Muscle of back (tissue), 10 donors: ENCODE results near the gene STAMBP. TPM values are rescaled to one million over a fixed set of nuclear protein-coding genes. Genes with fewer than 3 reads are reported as not detected.

Experiments used
- polyA plus RNA-seq, 10 donors: library from polyadenylated mRNA; unstranded; fragments of 120-200 nt; gene quantifications; one replicate each; pipeline ENCODE4 v1.2.1, GENCODE V29; 2013; ENCODE audit not compliant: insufficient read length in 10 of 10

The STAMBP gene
- polyA plus RNA-seq, 10 donors, result 33.9 to 51.4 (median 40.0) TPM

Other genes with a start within 250 kb of the STAMBP start
- under 1 TPM in 5 of 10 donors, not detected in 5; 0.18 to 0.63 (median 0.29) TPM for gene NAT8, start 186.5 kb upstream of the STAMBP start, polyA plus RNA-seq
- gene TPRKB, start 91.6 kb upstream of the STAMBP start, polyA plus RNA-seq, result 10 to 100 TPM; 40.1 to 49.2 (median 44.3) TPM
- gene DUSP11, start 48.9 kb upstream of the STAMBP start, polyA plus RNA-seq, result 10 to 100 TPM; 16.5 to 22.3 (median 19.7) TPM
- not detected for gene C2orf78, start 44.8 kb upstream of the STAMBP start, polyA plus RNA-seq
- gene ACTG2, start 64.0 kb downstream of the STAMBP start, polyA plus RNA-seq, result 10 to 100 TPM in 1 of 10 donors, 1 to 10 TPM in 9; 3.7 to 10.8 (median 4.8) TPM
- gene DGUOK, start 97.9 kb downstream of the STAMBP start, polyA plus RNA-seq, result 10 to 100 TPM; 36.6 to 55.3 (median 39.7) TPM
- 10 to 100 TPM in 2 of 10 donors, 1 to 10 TPM in 8; 6.6 to 12.9 (median 8.7) TPM for gene TET3, start 155.9 kb downstream of the STAMBP start, polyA plus RNA-seq